Measurements from ENCODE around the gene TRIM66. TPM values are rescaled to one million over a fixed set of nuclear protein-coding genes. Genes with fewer than 3 reads are reported as not detected.
A peak's percentile ranks its signal among the peaks of the same experiment; 100 is the strongest.

TRIM66 gene
- total and polyA plus RNA-seq, 3 donors from 2014 or later, result 37.4 to 49.6 (median 49.2) TPM

DNA sequence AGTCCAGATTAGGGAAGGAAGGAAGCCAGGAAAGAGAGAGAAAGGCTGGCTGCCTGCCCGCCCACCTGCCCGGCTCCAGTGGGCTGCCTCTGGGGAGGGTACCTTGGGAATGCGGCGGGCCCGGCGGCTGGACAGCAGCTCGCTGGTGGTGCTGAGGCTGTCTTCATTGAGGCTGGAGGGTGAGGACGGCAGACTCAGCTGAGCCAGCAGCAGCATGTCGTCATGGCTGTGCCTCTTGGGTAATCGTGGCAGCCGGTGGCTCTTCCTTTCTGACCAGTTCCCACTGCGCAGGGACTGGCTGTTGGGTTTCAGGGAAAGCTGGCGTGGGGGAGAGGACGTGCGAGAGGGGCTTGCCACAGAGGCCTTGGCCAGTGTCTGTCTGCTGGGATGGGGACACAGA lies 33.0 kb upstream of the TRIM66 start:
- no peaks in the 10 kb centered on the region for H3K36me3 ChIP-seq (ENCODE audit: low read depth, missing control alignments)

DNA sequence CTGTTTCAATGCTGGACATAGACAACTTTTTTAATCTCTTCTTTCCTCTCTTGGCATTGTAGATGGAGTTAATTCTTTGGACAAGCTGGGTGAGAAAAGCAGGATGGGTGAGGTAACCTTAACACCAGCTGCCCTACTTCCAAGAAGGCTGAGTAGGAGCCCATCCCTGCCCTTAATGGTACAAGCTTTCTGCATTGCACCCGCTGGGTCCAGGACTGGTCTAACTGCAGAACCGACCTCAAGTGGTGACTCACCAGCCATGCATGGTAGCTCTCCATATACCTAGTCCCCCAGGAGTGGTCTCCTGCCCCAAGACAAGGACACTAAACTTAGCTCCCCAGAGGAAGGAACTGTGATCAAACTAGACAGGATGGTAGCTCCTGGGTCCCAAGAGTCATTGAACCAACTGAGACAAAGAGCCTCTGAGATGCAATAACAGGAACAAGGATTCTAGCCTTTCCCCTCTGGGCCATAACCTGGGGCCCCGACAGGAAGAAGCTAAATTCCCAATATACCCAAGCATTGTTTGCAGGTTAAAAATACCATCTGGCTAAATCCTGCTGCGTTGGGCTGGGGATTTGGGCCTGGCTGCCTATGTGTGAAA lies 32.3 kb upstream of the TRIM66 start:
- H3K36me3 ChIP-seq (ENCODE audit: low read depth, missing control alignments), result no peaks in the 10 kb centered on the region
- no peak for DNase-seq
- TF ChIP-seq, protein P1, sequence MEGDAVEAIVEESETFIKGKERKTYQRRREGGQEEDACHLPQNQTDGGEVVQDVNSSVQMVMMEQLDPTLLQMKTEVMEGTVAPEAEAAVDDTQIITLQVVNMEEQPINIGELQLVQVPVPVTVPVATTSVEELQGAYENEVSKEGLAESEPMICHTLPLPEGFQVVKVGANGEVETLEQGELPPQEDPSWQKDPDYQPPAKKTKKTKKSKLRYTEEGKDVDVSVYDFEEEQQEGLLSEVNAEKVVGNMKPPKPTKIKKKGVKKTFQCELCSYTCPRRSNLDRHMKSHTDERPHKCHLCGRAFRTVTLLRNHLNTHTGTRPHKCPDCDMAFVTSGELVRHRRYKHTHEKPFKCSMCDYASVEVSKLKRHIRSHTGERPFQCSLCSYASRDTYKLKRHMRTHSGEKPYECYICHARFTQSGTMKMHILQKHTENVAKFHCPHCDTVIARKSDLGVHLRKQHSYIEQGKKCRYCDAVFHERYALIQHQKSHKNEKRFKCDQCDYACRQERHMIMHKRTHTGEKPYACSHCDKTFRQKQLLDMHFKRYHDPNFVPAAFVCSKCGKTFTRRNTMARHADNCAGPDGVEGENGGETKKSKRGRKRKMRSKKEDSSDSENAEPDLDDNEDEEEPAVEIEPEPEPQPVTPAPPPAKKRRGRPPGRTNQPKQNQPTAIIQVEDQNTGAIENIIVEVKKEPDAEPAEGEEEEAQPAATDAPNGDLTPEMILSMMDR (IDR thresholded peaks at IDR 0.05), result no peak
- no peak for TF ChIP-seq POLR2A (IDR thresholded peaks at IDR 0.05)
- H3K9me3 ChIP-seq, result no peaks in the 10 kb centered on the region
- intact Hi-C loops (cut with DNase I; ENCODE audit: low total_unique reads), result no loop called here
- H3K4me1 ChIP-seq, result peaks cover 48% of the 10 kb centered on the region
- no peaks in the 10 kb centered on the region for H3K27me3 ChIP-seq
- H3K27ac ChIP-seq, result peak overlapping the region in 1 of 2 donors; percentile 85
- no peak overlapping the region for H3K4me3 ChIP-seq
- WGBS, 2 donors, result 44 to 84% methylated on average over 3 to 4 of the region's 4 CpGs

More for the DNA sequence above, 33.0 kb upstream of the TRIM66 start:
- Histone ChIP-seq H3K9me3 (no peaks in the 10 kb centered on the region), H3K27ac (peak overlapping the region; percentile 32 to 85), H3K4me3 (no peak overlapping the region), H3K4me1 (peaks cover 52% of the 10 kb centered on the region), H3K27me3 (no peaks in the 10 kb centered on the region)
- 46 to 57% methylated on average over 8 to 15 of the region's 15 CpGs for WGBS, 2 donors
- no peak for DNase-seq
- no peak for TF ChIP-seq POLR2A (IDR thresholded peaks at IDR 0.05)
- TF ChIP-seq, protein P1 (IDR thresholded peaks at IDR 0.05), result no peak
- intact Hi-C loops (cut with DNase I; ENCODE audit: low total_unique reads), result no loop called here

DNA sequence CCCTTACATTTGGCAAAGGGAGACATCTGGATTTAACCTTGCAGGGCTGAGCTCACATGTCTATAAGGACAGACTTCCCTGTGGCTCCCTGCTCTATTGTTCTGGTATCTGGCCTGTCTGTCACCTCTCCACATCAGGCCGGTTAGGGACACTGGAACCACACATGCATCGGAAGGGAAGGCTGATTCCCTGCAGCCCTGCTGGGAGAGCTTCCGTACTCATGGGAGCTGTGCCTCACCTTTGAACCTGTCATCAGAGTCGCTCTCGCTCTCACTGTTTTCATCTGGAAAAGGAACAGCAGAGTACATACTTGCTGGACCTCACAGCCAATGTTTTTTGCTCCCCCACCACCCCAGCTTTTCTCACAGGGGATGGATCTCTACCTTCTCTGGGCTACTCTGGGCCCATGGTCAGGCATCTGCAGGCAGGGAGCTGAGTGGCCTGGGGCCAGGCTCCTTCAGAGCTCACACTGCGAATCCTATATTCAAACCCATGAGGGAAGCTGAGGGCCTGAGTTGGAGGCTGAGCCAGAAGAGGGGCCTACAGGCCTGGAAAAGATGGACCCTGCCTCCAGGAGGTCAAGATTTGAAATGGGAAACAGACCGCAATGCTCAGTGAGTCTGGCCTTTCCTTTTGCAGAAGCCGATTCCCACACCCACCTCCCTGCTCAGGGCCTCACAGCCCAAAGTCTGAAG lies 31.4 kb upstream of the TRIM66 start:
- intact Hi-C loops (cut with DNase I; ENCODE audit: low total_unique reads), result no loop called here
- 70 to 71% methylated on average over 7 to 8 of the region's 8 CpGs for WGBS, 2 donors
- no peaks in the 10 kb centered on the region for H3K9me3 ChIP-seq
- no peak for DNase-seq
- TF ChIP-seq, protein P1 (IDR thresholded peaks at IDR 0.05), result no peak
- no peak for TF ChIP-seq POLR2A (IDR thresholded peaks at IDR 0.05)
- no peaks in the 10 kb centered on the region for H3K36me3 ChIP-seq (ENCODE audit: low read depth, missing control alignments)
- no peaks in the 10 kb centered on the region for H3K27me3 ChIP-seq
- peaks cover 48% of the 10 kb centered on the region for H3K4me1 ChIP-seq
- peak overlapping the region in 1 of 2 donors; percentile 85 for H3K27ac ChIP-seq
- H3K4me3 ChIP-seq, result no peak overlapping the region

DNA sequence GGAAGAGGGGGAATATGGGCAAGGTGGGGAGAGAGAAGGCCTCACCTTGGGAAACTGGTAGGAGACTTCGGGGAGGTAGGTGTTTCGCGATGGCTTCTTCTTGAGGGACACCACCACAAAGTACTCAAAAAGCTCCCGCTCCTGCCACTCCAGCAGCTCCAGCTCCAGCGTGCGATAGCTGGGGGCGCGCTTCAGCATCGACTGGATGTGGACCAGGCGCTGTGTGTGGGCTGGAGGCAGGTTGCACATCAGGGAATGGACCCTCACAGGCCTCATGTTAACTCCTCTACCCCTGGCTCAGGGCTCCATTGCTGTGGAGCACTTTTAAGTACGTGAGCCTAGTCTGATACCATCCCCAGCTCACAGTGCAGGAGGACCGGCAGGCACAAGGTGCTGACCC lies 30.0 kb upstream of the TRIM66 start:
- no peak overlapping the region for H3K4me3 ChIP-seq
- no peaks in the 10 kb centered on the region for H3K27me3 ChIP-seq
- TF ChIP-seq POLR2A (IDR thresholded peaks at IDR 0.05), result no peak
- TF ChIP-seq, protein P1 (IDR thresholded peaks at IDR 0.05), result no peak
- intact Hi-C loops (cut with DNase I; ENCODE audit: low total_unique reads), result no loop called here
- 96% methylated on average over 6 to 12 of the region's 12 CpGs for WGBS, 2 donors
- peak overlapping the region in 1 of 2 donors; percentile 85 for H3K27ac ChIP-seq
- peaks cover 49% of the 10 kb centered on the region for H3K4me1 ChIP-seq
- DNase-seq, result no peak
- H3K9me3 ChIP-seq, result no peaks in the 10 kb centered on the region
- no peaks in the 10 kb centered on the region for H3K36me3 ChIP-seq (ENCODE audit: low read depth, missing control alignments)
